ENCODE data around the gene FEM1A. TPM values are rescaled to one million over a fixed set of nuclear protein-coding genes. Genes with fewer than 3 reads are reported as not detected.
A peak's percentile ranks its signal among the peaks of the same experiment; 100 is the strongest.
"Not testable (repeated sequence)": the region's sequence is repeated elsewhere in the genome, so short reads cannot be mapped to it uniquely, and the experiment has no call there.

Gene FEM1A
- 13.3 TPM for total RNA-seq
- long read RNA-seq, full-length matches to known transcripts = 47 of 49 reads
- long read RNA-seq, partial matches to known transcripts = 0 of 49 reads
- long read RNA-seq, other reads (novel, unspliced or antisense) = 2 of 49 reads

GRCh38 chr19:4791183-4792018 is at the start of gene FEM1A:
FEM1A (plus strand) TSS chr19:4791734; CDS start chr19:4791855, 121 bp downstream.
- H3K4me1 ChIP-seq = peaks cover 36% of the 10 kb centered on the region
- ATAC-seq = peak; percentile 99 to 100
- intact Hi-C loops (cut with DNase I) = no loop called here

GRCh38 chr19:4742723-4743646 is 48.5 kb upstream of the FEM1A start:
- no peak for DNase-seq
- Histone ChIP-seq H3K4me3 (no peak overlapping the region), H3K27ac (no peak overlapping the region), H3K4me1 (no peaks in the 10 kb centered on the region), H3K36me3 (no peaks in the 10 kb centered on the region), H3K27me3 (ENCODE audit: low read depth) (peaks cover 2% of the 10 kb centered on the region), H3K9me3 (no peaks in the 10 kb centered on the region)
- no peak for ATAC-seq
- intact Hi-C loops (cut with DNase I) = no loop called here
- TF ChIP-seq CTCF (IDR thresholded peaks at IDR 0.05) = no peak

More at GRCh38 chr19:4791183-4792018, at the start of gene FEM1A:
- TF ChIP-seq CTCF (IDR thresholded peaks at IDR 0.05) = peak; percentile 99
- no peaks in the 10 kb centered on the region for H3K9me3 ChIP-seq
- H3K27me3 ChIP-seq (ENCODE audit: low read depth) = no peaks in the 10 kb centered on the region
- peak within 1 kb of the TSS; percentile 87 for H3K27ac ChIP-seq
- peak; percentile 99 for DNase-seq
- peaks cover 41% of the 10 kb centered on the region for H3K36me3 ChIP-seq
- H3K4me3 ChIP-seq = peak within 1 kb of the TSS; percentile 74

- Histone ChIP-seq H3K4me1 (no peaks in the 10 kb centered on the region), H3K9me3 (no peaks in the 10 kb centered on the region), H3K36me3 (no peaks in the 10 kb centered on the region), H3K4me3 (no peak overlapping the region), H3K27me3 (ENCODE audit: low read depth) (no peaks in the 10 kb centered on the region), H3K27ac (no peak overlapping the region)
- TF ChIP-seq CTCF (IDR thresholded peaks at IDR 0.05) = no peak
- intact Hi-C loops (cut with DNase I) = no loop called here
- DNase-seq (no peak), ATAC-seq (peak; percentile 67 to 81)
Measured at GRCh38 chr19:4744451-4745174, 46.9 kb upstream of the FEM1A start.

- H3K27me3 ChIP-seq (ENCODE audit: low read depth); H3K4me1 ChIP-seq; intact Hi-C loops (cut with DNase I); DNase-seq; H3K9me3 ChIP-seq; H3K27ac ChIP-seq; H3K36me3 ChIP-seq; ATAC-seq; H3K4me3 ChIP-seq: not testable (repeated sequence)
Measured at GRCh38 chr19:4745175-4745574, 46.4 kb upstream of the FEM1A start.

GRCh38 chr19:4745986-4746385 is 45.5 kb upstream of the FEM1A start:
- H3K36me3 ChIP-seq = no peaks in the 10 kb centered on the region
- no peaks in the 10 kb centered on the region for H3K9me3 ChIP-seq
- H3K4me3 ChIP-seq = no peak overlapping the region
- no peak overlapping the region for H3K27ac ChIP-seq
- intact Hi-C loops (cut with DNase I) = no loop called here
- TF ChIP-seq CTCF (IDR thresholded peaks at IDR 0.05) = no peak
- H3K27me3 ChIP-seq (ENCODE audit: low read depth) = no peaks in the 10 kb centered on the region
- no peak for ATAC-seq
- H3K4me1 ChIP-seq = no peaks in the 10 kb centered on the region
- no peak for DNase-seq

All from lower lobe of right lung (tissue), 2 donors.